ENCODE data around the gene CCDC97. TPM values are rescaled to one million over a fixed set of nuclear protein-coding genes. Genes with fewer than 3 reads are reported as not detected.

The CCDC97 gene
- polyA plus RNA-seq, 1 of the 3 experiments (the other 2 are of a cell fraction), result 9.6 TPM

DNA sequence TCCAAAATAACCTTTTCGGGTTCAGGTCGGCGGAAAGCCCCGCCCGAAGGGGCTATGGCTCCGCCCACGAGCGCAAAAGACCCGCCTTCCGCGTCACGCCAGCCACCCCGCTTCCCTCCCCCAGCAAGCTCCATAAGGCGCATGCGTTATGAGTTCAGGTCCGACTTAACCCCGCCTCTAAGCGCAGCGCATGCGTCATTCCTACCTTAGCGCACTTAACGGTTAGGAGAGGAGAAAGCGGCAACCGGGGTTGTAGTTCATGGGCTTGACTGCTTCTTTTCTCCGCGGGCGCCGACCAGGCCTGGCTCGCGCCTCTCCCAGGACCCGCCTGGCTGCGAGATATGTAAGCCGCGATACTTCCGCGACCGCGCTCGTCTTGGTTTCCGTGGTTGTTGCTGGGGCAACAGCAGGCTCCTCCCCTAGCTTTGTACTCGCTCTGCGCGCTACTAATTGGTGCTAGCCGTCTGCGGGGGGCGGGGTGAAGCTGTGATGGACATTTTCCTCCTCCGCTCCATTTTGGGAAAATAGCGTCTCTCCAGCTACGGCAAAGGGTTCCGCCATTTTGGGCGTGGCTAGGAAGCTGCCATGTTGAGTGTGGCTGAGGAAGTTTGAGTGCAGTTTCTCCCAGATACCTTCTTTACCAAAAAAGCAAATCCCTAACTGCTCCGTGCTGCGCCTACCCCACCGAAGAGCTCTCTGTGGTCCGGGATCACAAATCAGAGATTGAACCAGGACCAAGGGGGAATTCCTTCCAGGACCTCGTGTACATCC, 54.0 kb downstream of the CCDC97 start, which contains the start of gene B9D2 (continued):
- TF ChIP-seq, protein P1, sequence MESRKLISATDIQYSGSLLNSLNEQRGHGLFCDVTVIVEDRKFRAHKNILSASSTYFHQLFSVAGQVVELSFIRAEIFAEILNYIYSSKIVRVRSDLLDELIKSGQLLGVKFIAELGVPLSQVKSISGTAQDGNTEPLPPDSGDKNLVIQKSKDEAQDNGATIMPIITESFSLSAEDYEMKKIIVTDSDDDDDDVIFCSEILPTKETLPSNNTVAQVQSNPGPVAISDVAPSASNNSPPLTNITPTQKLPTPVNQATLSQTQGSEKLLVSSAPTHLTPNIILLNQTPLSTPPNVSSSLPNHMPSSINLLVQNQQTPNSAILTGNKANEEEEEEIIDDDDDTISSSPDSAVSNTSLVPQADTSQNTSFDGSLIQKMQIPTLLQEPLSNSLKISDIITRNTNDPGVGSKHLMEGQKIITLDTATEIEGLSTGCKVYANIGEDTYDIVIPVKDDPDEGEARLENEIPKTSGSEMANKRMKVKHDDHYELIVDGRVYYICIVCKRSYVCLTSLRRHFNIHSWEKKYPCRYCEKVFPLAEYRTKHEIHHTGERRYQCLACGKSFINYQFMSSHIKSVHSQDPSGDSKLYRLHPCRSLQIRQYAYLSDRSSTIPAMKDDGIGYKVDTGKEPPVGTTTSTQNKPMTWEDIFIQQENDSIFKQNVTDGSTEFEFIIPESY (IDR thresholded peaks at IDR 0.05; ENCODE audit: borderline replicate concordance, low read depth), result no peak
- TF ChIP-seq TEAD4 (IDR thresholded peaks at IDR 0.05; ENCODE audit: borderline replicate concordance, insufficient read depth) (no peak), NRF1 (IDR thresholded peaks at IDR 0.05; ENCODE audit: low read depth, low read length) (peak; percentile 92), SMC3 (IDR thresholded peaks at IDR 0.05; ENCODE audit: low read depth, low read length) (no peak), CHD2 (IDR thresholded peaks at IDR 0.05; ENCODE audit: low read length, partially characterized antibody) (no peak), RCOR1 (IDR thresholded peaks at IDR 0.05; ENCODE audit: low read length) (no peak), TCF12 (IDR thresholded peaks at IDR 0.05) (no peak)
- TF ChIP-seq, protein P2, sequence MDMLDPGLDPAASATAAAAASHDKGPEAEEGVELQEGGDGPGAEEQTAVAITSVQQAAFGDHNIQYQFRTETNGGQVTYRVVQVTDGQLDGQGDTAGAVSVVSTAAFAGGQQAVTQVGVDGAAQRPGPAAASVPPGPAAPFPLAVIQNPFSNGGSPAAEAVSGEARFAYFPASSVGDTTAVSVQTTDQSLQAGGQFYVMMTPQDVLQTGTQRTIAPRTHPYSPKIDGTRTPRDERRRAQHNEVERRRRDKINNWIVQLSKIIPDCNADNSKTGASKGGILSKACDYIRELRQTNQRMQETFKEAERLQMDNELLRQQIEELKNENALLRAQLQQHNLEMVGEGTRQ (IDR thresholded peaks at IDR 0.05; ENCODE audit: borderline replicate concordance, low read depth, low read length), result no peak
- TF ChIP-seq, protein P3, sequence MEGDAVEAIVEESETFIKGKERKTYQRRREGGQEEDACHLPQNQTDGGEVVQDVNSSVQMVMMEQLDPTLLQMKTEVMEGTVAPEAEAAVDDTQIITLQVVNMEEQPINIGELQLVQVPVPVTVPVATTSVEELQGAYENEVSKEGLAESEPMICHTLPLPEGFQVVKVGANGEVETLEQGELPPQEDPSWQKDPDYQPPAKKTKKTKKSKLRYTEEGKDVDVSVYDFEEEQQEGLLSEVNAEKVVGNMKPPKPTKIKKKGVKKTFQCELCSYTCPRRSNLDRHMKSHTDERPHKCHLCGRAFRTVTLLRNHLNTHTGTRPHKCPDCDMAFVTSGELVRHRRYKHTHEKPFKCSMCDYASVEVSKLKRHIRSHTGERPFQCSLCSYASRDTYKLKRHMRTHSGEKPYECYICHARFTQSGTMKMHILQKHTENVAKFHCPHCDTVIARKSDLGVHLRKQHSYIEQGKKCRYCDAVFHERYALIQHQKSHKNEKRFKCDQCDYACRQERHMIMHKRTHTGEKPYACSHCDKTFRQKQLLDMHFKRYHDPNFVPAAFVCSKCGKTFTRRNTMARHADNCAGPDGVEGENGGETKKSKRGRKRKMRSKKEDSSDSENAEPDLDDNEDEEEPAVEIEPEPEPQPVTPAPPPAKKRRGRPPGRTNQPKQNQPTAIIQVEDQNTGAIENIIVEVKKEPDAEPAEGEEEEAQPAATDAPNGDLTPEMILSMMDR (IDR thresholded peaks at IDR 0.05), result no peak

DNA sequence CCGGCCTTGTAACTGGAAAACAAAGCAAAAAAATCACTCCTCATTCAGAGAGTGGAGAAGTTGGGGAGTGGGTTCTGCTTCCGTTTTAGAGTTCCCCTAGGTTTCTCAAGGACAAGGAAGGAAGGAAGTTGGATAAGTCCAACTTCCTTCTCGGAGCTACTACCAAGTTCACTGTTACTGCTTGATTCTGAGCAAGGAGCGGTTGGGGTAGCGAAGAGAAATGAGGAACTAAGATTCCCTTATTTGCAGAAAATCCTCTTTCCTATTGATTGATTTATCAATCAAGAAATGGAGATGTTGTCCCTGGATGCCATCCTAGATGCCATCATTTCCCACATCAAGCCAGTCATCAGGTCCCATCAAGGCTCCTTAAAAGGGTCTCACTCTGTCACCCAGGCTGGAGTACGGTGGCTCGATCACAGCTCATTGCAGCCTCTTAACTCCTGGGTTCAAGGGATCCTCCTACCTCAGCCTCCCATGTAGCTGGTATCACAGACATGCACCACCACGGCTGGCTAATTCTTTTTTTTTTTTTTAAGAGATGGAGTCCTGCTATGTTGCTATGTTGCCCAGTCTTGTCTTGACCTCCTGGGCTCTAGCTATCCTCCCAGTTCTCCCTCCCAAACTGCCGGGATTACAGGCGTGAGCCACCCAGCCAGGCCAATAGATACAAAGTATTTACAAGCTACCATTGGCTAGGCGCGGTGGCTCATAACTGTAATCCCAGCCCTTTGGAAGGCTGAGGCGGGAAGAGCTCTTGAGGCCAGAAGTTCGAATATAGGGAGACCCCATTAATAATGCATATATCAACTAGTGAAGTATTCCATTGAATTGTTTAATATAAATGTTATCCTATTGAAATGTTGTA, 54.8 kb downstream of the CCDC97 start:
- Histone ChIP-seq H3K9me3 (no peaks in the 10 kb centered on the region), H3K9me2 (no peaks in the 10 kb centered on the region), H3K9ac (peak overlapping the region; percentile 93), H3K27ac (ENCODE audit: low read depth in 2 of 2, low read length in 1 of 2) (peak overlapping the region; percentile 96 to 99), H3K36me3 (replicated peaks in 1 of 2; ENCODE audit: control insufficient read depth in 1 of 2, insufficient read depth in 2 of 2, low read length in 1 of 2) (peaks cover 0 to 3% of the 10 kb centered on the region in 2 experiments), H3K4me1 (ENCODE audit: control insufficient read depth in 1 of 2, insufficient read depth in 2 of 2, low read depth in 1 of 2, low read length in 1 of 2) (peaks cover 9 to 15% of the 10 kb centered on the region in 2 experiments; a peak in 3 of 4 replicates), H3K79me2 (ENCODE audit: insufficient read depth) (peaks cover 46% of the 10 kb centered on the region), H3K4me3 (ENCODE audit: low read depth in 2 of 2, low read length in 1 of 2) (peak overlapping the region; percentile 68 to 79), H2AFZ (ENCODE audit: low read depth) (peak overlapping the region; percentile 67; the same call in 1 of the 2 replicates), H4K20me1 (ENCODE audit: insufficient read depth) (peaks cover 4% of the 10 kb centered on the region; the same call in 1 of the 2 replicates), H3F3A (replicated peaks; ENCODE audit: insufficient read depth) (peaks cover 18% of the 10 kb centered on the region), H3K27me3 (ENCODE audit: insufficient read depth) (no peaks in the 10 kb centered on the region), H3K4me2 (peak overlapping the region; percentile 78)
- 76% methylated on average over 14 of the region's 14 CpGs for WGBS (ENCODE audit: low lambda C conversion rate)
- DNase-seq, result peak; percentile 12
- POLR2A ChIA-PET, result interaction anchor here (1.4 kb wide), 1 partner anchor 12 kb away, joined by 4 read pairs; the partner anchor contains the start of gene TGFB1
- TF ChIP-seq, protein P4, sequence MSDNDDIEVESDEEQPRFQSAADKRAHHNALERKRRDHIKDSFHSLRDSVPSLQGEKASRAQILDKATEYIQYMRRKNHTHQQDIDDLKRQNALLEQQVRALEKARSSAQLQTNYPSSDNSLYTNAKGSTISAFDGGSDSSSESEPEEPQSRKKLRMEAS (IDR thresholded peaks at IDR 0.05; ENCODE audit: low read depth), result 0 out of 2 replicates have a peak, but pooled peaks have one; percentile 3
- TF ChIP-seq FOSL2 (IDR thresholded peaks at IDR 0.05; ENCODE audit: borderline replicate concordance, low read depth) (no peak), GABPA (IDR thresholded peaks at IDR 0.05; ENCODE audit: low read depth) (0 out of 2 replicates have a peak, but pooled peaks have one; percentile 6)
- CTCF ChIA-PET, result interaction anchor here (0.8 to 1.9 kb wide), 6 partner anchors 10 to 206 kb away, joined by 3 to 7 read pairs (median 5); no protein-coding TSS in a partner anchor

All from SK-N-SH (cell line).